Measurements from ENCODE around the gene MS4A6E. TPM values are rescaled to one million over a fixed set of nuclear protein-coding genes. Genes with fewer than 3 reads are reported as not detected.

MS4A6E gene
- total RNA-seq, 1 donor from 2014 or later, result not detected

GRCh38 chr11:60370252-60370810, 43.3 kb downstream of the MS4A6E start:
- H2AFZ ChIP-seq (replicated peaks), result no peak overlapping the region
- no peak overlapping the region for H3K27ac ChIP-seq
- H3K4me1 Mint-ChIP-seq, result no peaks in the 10 kb centered on the region
- no peak overlapping the region for H3K9ac ChIP-seq
- no peaks in the 10 kb centered on the region for H3K9me3 Mint-ChIP-seq
- H3K36me3 Mint-ChIP-seq, result no peaks in the 10 kb centered on the region
- H3K9me3 ChIP-seq (ENCODE audit: low read depth), result peaks cover 5% of the 10 kb centered on the region
- H3K4me3 ChIP-seq, result no peak overlapping the region
- DNase-seq (ENCODE audit: low spot score), result no peak
- no peak overlapping the region for H3K4me2 ChIP-seq
- H3K4me3 Mint-ChIP-seq, result no peak overlapping the region
- H3F3A ChIP-seq (ENCODE audit: low read depth), result no peaks in the 10 kb centered on the region
- H3K36me3 ChIP-seq, result no peaks in the 10 kb centered on the region
- no peak for TF ChIP-seq EZH2 (IDR thresholded peaks at IDR 0.05)
- TF ChIP-seq EZH2phosphoT487 (IDR thresholded peaks at IDR 0.05), result no peak
- no peak for TF ChIP-seq CTCF (IDR thresholded peaks at IDR 0.05)
- H3K27ac Mint-ChIP-seq, result no peak overlapping the region
- no peaks in the 10 kb centered on the region for H3K4me1 ChIP-seq
- H3K79me2 ChIP-seq (ENCODE audit: low read depth), result no peaks in the 10 kb centered on the region
- no peaks in the 10 kb centered on the region for H3K27me3 Mint-ChIP-seq (ENCODE audit: insufficient read depth, low read depth)
- no peaks in the 10 kb centered on the region for H3K27me3 ChIP-seq
- no peaks in the 10 kb centered on the region for H4K20me1 ChIP-seq (ENCODE audit: low read depth)

- H2AFZ ChIP-seq (replicated peaks), result no peak overlapping the region
- H3K4me3 Mint-ChIP-seq, result no peak overlapping the region
- no peaks in the 10 kb centered on the region for H3F3A ChIP-seq (ENCODE audit: low read depth)
- H3K27me3 ChIP-seq, result no peaks in the 10 kb centered on the region
- H3K9me3 ChIP-seq (ENCODE audit: low read depth), result peaks cover 5% of the 10 kb centered on the region
- no peaks in the 10 kb centered on the region for H3K9me3 Mint-ChIP-seq
- TF ChIP-seq EZH2phosphoT487 (IDR thresholded peaks at IDR 0.05) (no peak), CTCF (IDR thresholded peaks at IDR 0.05) (no peak), EZH2 (IDR thresholded peaks at IDR 0.05) (no peak)
- H3K79me2 ChIP-seq (ENCODE audit: low read depth), result no peaks in the 10 kb centered on the region
- DNase-seq (ENCODE audit: low spot score), result no peak
- no peaks in the 10 kb centered on the region for H4K20me1 ChIP-seq (ENCODE audit: low read depth)
- H3K36me3 Mint-ChIP-seq, result no peaks in the 10 kb centered on the region
- H3K4me2 ChIP-seq, result no peak overlapping the region
- no peak overlapping the region for H3K4me3 ChIP-seq
- no peaks in the 10 kb centered on the region for H3K27me3 Mint-ChIP-seq (ENCODE audit: insufficient read depth, low read depth)
- H3K4me1 Mint-ChIP-seq, result no peaks in the 10 kb centered on the region
- H3K4me1 ChIP-seq, result no peaks in the 10 kb centered on the region
- no peak overlapping the region for H3K27ac Mint-ChIP-seq
- no peak overlapping the region for H3K27ac ChIP-seq
- H3K36me3 ChIP-seq, result no peaks in the 10 kb centered on the region
- no peak overlapping the region for H3K9ac ChIP-seq
Measured at GRCh38 chr11:60370811-60371298, 43.8 kb downstream of the MS4A6E start.

- H3K4me2 ChIP-seq, result no peak overlapping the region
- Mint-ChIP-seq H3K27me3 (ENCODE audit: insufficient read depth, low read depth) (no peaks in the 10 kb centered on the region), H3K27ac (no peak overlapping the region), H3K9me3 (no peaks in the 10 kb centered on the region), H3K4me1 (no peaks in the 10 kb centered on the region), H3K36me3 (no peaks in the 10 kb centered on the region), H3K4me3 (no peak overlapping the region)
- H3K9ac ChIP-seq, result no peak overlapping the region
- H3K4me3 ChIP-seq, result no peak overlapping the region
- DNase-seq (ENCODE audit: low spot score), result no peak
- no peaks in the 10 kb centered on the region for H4K20me1 ChIP-seq (ENCODE audit: low read depth)
- H3K27ac ChIP-seq, result no peak overlapping the region
- H2AFZ ChIP-seq (replicated peaks), result no peak overlapping the region
- no peaks in the 10 kb centered on the region for H3F3A ChIP-seq (ENCODE audit: low read depth)
- H3K4me1 ChIP-seq, result no peaks in the 10 kb centered on the region
- no peaks in the 10 kb centered on the region for H3K27me3 ChIP-seq
- TF ChIP-seq EZH2phosphoT487 (IDR thresholded peaks at IDR 0.05) (no peak), CTCF (IDR thresholded peaks at IDR 0.05) (no peak), EZH2 (IDR thresholded peaks at IDR 0.05) (no peak)
- peaks cover 5% of the 10 kb centered on the region for H3K9me3 ChIP-seq (ENCODE audit: low read depth)
- no peaks in the 10 kb centered on the region for H3K79me2 ChIP-seq (ENCODE audit: low read depth)
- H3K36me3 ChIP-seq, result no peaks in the 10 kb centered on the region
Measured at GRCh38 chr11:60371386-60371785, 44.3 kb downstream of the MS4A6E start.

Measured in neural progenitor cell (in vitro differentiated cells).